DMS 273 (cell line): ENCODE measurements around the gene MAP2K1.
"Not testable (repeated sequence)": the region's sequence is repeated elsewhere in the genome, so short reads cannot be mapped to it uniquely, and the experiment has no call there.

ENCODE experiments used
- DNase-seq: peaks from one replicate; lab custom pipeline; 2025; ENCODE audit not compliant: unreplicated experiment; lab: John Stamatoyannopoulos, UW

The MAP2K1 gene

GRCh38 chr15:66393037-66393436 is 6.3 kb downstream of the MAP2K1 start:
- not testable (repeated sequence) for DNase-seq

DNA sequence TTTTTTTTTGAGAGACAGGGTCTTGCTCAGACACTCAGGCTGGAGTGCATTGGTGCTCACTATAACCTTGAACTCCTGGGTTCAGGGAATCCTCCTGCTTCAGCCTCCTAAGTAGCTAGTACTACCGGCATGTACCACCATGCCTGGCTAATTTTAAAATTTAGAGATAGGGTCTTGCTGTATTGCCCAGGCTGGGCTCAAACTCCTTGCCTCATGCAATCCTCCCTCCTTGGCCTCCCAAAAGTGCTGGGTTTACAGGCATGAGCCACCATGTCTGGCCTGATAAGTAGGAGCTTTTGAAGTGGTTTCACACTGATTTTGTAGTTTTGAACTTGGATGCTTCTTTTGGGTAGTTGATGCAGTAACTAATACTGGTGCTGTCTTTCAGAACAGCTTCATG is 7.8 kb downstream of the MAP2K1 start:
- DNase-seq: no peak

GRCh38 chr15:66394915-66395314 is 8.2 kb downstream of the MAP2K1 start:
- no peak for DNase-seq

DNA sequence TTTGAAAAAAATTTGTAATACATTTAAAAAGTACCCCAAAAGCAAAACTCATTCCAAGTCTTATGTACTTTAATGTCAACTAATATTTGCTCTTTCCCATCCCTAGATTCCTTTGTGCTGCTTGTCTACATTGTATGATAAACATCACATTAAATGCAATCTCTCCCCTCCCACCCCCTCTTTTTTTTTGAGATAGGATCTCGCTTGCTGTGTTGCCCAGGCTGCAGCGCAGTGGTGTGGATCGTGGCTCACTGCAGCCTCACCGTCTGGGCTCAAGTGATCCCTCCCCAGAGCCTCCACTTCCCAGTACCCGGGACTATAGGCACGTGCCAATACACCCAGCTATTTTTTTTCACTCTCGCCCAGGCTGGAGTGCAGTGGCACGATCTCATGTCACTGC is 12.6 kb downstream of the MAP2K1 start:
- DNase-seq: no peak

- DNase-seq: no peak
These were observed 13.7 kb downstream of the MAP2K1 start for GRCh38 chr15:66400351-66400774.

DNA sequence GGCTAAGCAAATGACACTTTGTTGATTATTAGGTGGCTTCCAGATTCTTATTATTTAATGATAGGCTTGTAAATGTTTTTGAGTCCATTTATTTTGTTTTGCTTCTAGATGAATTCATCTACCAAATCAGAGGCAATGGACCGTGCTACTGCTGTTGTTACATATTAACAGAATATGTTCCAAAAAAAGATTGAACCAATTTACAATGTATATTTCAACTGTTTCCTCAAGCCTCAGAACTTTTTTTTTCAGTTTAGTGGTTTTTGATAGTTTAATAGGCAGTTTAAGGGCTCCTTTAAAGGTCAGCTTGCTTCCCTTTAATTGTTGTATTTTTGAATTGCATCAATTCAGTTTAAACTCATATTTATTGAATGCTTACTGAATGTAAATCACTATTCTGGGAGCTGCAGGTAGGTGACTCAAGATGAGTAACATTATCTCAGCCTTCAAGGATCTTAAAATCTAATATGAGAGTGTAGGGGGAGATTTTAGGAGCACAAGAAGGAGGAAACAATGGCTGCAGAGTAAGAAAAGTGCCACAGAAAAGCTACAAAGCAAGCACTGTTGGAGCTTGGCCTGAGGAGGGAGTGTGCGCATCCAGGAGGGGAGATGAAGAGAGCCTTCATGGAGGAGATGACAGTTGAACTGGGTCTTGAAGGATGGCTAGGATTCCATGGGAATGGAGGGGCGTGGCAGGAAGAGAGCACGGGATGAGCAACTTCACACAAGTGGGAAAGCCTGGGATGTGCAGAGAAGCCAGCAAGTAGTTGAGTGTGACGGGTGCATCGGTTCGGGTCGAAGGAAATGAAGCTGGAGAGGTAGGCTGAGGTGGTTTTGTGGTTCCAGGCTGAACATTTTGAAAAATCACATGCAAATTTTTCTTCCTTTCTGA is 14.7 kb downstream of the MAP2K1 start:
- DNase-seq: no peak

DNA sequence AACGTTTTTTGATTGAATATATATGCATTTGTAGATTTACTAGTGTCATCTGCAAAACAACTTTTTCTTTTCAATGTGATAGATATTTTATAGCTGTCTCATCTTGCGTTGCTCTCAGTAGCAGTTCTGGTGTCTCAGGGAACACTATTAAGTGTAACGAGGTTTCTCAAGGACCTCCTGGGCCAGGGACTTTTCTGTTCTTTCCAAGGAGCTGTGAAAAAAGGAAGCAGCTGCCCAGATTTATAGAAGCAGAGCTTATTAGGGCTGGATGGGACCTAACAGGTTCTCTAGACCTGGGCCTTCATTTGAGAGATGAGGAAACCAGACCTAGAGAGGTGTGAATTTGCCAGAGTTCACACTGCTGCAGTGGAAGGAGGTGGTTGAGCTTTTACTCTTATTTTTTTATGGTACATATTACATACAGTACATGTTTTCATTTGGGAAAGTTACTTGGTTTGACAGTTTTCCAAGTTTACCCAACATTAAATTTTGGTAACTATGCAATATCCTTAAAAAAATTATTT is 16.1 kb downstream of the MAP2K1 start:
- no peak for DNase-seq

GRCh38 chr15:66403323-66403722 is 16.6 kb downstream of the MAP2K1 start:
- no peak for DNase-seq

- DNase-seq: no peak
These were observed 17.4 kb downstream of the MAP2K1 start for GRCh38 chr15:66404122-66404521.

DNA sequence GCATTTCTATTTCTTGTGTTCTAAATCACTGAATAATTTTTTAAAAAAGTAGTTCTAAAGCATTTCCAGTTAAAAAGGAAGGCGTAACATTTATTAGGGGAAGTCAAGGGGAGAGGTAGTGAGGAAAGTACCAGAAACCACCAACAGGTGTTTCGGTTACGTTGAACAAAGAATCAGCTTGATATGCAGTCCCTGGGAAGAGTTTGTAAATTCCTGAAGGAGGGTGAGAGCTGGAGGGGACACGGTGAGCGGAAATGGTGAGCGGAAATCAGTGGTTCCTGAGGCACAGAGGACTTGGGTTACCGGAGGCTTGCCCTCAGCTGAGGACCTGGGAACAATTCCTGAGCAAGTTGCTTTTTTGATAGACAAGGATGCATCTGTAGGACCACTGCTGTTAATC is 17.8 kb downstream of the MAP2K1 start:
- DNase-seq: no peak

GRCh38 chr15:66405007-66405406 is 18.3 kb downstream of the MAP2K1 start:
- no peak for DNase-seq

- DNase-seq: no peak
These were observed 18.9 kb downstream of the MAP2K1 start for GRCh38 chr15:66405615-66406014.

GRCh38 chr15:66408254-66408653 is 21.5 kb downstream of the MAP2K1 start:
- DNase-seq: no peak

GRCh38 chr15:66408675-66409282 is 22.1 kb downstream of the MAP2K1 start:
- no peak for DNase-seq

DNA sequence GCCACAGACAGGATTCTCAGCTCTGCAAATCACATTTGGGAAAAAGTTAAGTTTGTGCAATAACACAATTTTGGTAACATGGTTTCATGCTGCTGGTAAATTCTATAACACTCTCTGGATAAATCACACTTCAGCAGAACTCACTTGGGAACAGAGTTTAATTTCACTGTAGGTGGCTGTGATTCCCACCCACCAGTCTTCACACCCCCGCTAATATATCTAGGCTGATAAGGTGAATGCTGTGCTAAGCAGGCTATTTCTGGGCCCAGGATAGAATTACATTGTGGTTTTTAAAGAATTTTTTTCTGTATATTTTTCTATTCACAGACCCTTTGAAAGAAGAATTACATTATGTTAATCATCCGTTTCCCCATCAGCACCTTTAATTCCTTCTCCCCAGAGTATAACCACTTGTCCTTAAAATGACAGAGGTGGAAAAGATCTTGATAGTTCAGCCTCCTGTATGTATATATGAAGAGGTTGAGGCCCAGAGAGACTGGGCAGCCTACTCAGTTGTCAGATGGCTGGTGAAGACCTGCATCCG is 22.9 kb downstream of the MAP2K1 start:
- DNase-seq: no peak

DNA sequence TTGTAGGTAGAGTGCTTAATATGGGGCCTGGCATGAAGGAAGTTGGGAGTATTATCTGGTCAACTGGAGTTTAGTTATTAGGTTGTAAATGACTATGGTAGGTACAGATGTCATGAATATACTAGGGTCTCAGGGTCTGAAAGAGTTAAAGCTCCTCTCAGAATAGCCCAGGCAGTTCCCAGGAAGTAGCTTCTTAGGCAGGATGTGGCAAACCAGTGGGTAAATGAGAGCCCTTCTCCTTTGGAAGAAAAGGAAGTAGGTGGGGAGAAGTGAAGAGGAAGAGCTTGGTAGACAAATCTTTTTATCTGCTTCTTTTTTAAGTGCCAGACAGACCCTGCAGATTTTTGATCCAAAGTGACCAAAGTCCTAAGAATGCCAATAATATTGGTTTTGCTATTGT is 24.5 kb downstream of the MAP2K1 start:
- no peak for DNase-seq

DNA sequence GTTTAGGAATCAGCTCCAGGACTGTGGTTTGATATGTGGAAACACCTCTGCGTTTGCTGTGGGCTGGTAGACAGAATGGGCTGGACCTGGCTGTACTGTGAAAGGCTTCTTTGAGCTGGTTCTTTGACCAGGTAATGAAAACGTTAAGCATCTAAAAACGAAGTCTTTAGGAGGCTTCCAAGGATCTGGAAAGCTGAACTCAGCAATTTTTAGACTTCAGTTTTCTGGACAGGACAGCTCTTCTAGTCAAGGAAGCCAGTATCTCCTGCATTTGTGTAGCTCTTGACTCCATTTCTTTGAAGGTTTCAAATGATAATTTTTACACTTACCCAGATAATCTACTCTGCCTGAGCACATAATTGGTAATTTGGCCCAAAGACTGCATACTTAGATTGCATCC is 25.5 kb downstream of the MAP2K1 start:
- DNase-seq: no peak

- DNase-seq: no peak
These were observed 26.9 kb downstream of the MAP2K1 start for GRCh38 chr15:66413579-66413978.

DNA sequence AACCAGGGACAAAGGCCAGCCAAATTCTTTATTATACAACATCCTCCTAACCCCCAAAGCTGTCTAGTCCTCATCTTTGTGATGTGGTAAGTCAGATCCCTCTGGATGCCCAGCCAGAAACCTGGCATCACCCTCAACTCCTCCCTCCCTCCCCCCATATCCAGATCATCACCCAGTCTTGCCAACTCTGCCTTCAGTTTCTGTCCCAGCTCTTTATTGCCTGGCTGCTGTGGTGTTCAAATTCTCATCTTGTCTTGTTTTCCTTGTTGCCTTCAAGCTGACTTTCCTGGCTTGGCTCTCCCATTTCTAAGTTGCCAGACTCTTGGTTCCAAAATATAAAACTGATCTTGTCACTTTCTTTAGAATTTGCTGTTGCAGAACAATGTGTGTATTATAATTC is 28.6 kb downstream of the MAP2K1 start:
- no peak for DNase-seq

DNA sequence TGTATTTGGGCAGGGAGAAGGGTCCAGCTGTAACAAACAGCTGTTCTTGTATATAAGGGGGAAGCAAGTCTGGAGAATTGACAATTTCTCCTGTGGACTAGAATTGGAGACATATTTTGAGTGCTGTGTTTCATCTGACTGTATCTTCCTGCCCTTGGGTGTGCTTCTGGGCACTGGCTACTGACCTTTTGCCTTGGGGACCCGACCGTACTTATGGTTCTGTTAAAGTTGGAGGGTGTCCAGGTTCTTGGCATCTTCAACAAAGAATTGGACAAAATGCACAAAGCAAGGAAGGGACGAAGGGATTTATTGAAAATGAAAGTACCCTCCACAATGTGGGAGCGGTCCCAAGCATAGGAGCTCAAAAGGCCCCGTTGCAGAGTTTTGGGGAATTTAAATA is 31.0 kb downstream of the MAP2K1 start:
- DNase-seq: no peak

DNA sequence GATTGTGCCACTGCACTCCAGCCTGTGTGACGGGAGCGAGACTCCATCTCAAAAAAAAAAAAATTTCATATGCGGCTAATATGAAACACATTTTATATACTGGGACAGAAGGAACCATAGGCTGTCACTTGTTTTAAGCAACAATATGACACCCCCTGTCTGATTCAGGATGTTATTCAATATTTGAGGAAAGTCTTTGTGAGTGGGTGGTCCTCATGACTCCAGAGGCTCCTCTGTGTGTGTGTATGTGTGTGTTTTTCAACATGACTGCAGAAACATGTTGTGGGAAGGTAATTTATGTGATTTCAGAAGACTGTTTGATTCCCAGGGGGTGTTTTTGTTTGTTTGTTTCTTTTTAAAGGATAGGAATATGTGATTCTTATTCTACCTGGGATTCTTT is 32.8 kb downstream of the MAP2K1 start:
- DNase-seq: no peak

DNA sequence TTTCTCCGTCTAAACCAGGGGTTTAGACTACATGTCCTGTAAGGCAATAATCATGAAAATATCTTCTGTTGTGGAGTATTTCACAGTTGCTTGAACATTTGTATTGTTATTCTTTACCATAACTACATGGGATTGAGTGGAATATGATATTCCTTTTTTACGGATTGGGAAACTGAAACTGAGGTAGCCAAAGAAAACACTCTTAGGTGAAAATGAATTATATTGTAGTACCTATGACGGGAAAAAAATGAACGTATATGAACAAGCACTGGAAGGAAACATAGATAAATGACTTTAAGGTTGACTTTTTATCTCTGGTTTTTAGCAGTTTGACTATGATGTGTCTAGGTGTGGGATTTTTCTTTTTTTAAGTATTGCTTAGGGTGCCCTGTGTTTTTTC is 35.6 kb downstream of the MAP2K1 start:
- DNase-seq: no peak
